ENCODE results near the gene CLPX. TPM values are rescaled to one million over a fixed set of nuclear protein-coding genes. Genes with fewer than 3 reads are reported as not detected.

The CLPX gene
- total and polyA plus RNA-seq, 2 donors (not counting 1 experiment from before 2014, with no cell fraction given) = 16.6 to 54.5 TPM

DNA sequence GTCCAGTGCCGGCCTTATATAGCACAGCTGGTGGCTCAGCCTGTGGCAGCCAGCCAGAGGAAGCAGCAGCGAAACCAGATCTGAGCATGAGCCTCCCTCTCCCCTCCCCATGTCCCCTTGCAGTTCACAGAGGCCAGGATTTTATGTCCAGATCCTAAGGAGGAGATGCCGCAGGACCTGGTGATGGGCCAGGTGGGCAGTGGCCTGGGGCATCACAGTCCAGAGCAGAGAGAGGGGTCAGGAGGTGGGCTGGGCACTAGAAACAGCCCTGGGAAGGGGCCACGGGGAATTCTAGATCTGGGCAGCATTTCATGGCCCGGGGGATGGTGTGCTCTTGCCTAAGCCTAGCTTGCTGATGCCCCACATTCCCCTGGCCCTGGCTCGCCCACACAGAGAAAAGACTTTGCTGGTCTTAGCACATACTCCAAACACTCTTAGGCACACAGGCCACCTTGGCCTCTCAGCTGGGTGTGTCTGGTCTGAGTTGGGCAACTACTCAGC, 26.4 kb upstream of the CLPX start:
- Histone ChIP-seq H3K27me3 (replicated peaks in 1 of 4; ENCODE audit: control extremely low read depth in 1 of 4, control insufficient read depth in 3 of 4, insufficient read depth in 4 of 4, low read length in 3 of 4) (no peaks in the 10 kb centered on the region), H3K9ac (ENCODE audit: low read length) (no peak overlapping the region), H3K4me1 (ENCODE audit: control insufficient read depth in 2 of 2, insufficient read depth in 2 of 2, low read length in 2 of 2) (no peaks in the 10 kb centered on the region), H3K27ac (ENCODE audit: low read length in 2 of 2) (no peak overlapping the region), H3K79me2 (ENCODE audit: control insufficient read depth, insufficient read depth, low read length) (no peaks in the 10 kb centered on the region), H3K36me3 (replicated peaks in 1 of 2; ENCODE audit: control extremely low read depth in 1 of 2, control insufficient read depth in 1 of 2, extremely low read depth in 1 of 2, insufficient read depth in 2 of 2, low read length in 1 of 2) (no peaks in the 10 kb centered on the region), H3K9me3 (ENCODE audit: control extremely low read depth in 1 of 3, control insufficient read depth in 2 of 3, insufficient read depth in 1 of 3, low read length in 2 of 3) (no peaks in the 10 kb centered on the region), H3K4me2 (replicated peaks; ENCODE audit: low read depth, low read length, poor library complexity, severe bottlenecking) (no peak overlapping the region), H2AFZ (ENCODE audit: insufficient read depth, low read depth, low read length, poor library complexity, severe bottlenecking) (no peak overlapping the region), H3K4me3 (ENCODE audit: control extremely low read depth in 1 of 5, extremely low read depth in 1 of 5, insufficient read depth in 1 of 5, low read depth in 2 of 5, low read length in 4 of 5) (no peak overlapping the region), H4K20me1 (ENCODE audit: control insufficient read depth, insufficient read depth, low read length, poor library complexity, severe bottlenecking) (no peaks in the 10 kb centered on the region)
- Mint-ChIP-seq H3K4me3 (no peak overlapping the region), H3K27ac (no peak overlapping the region), H3K4me1 (no peaks in the 10 kb centered on the region), H3K9me3 (ENCODE audit: insufficient read depth) (no peaks in the 10 kb centered on the region), H3K27me3 (peaks cover under 1% of the 10 kb centered on the region)
- intact Hi-C loops (cut with micrococcal nuclease) = no loop called here
- WGBS (ENCODE audit: insufficient coverage) = 72% methylated on average over 6 of the region's 6 CpGs
- CTCF ChIA-PET = interaction anchor here (1.3 kb wide), 1 partner anchor 86 kb away, joined by 7 read pairs; no protein-coding TSS in a partner anchor
- TF ChIP-seq EZH2 (IDR thresholded peaks at IDR 0.05; ENCODE audit: borderline replicate concordance, insufficient read depth, low read depth, low read length, poor library complexity, severe bottlenecking) = no peak
- TF ChIP-seq, protein P1, sequence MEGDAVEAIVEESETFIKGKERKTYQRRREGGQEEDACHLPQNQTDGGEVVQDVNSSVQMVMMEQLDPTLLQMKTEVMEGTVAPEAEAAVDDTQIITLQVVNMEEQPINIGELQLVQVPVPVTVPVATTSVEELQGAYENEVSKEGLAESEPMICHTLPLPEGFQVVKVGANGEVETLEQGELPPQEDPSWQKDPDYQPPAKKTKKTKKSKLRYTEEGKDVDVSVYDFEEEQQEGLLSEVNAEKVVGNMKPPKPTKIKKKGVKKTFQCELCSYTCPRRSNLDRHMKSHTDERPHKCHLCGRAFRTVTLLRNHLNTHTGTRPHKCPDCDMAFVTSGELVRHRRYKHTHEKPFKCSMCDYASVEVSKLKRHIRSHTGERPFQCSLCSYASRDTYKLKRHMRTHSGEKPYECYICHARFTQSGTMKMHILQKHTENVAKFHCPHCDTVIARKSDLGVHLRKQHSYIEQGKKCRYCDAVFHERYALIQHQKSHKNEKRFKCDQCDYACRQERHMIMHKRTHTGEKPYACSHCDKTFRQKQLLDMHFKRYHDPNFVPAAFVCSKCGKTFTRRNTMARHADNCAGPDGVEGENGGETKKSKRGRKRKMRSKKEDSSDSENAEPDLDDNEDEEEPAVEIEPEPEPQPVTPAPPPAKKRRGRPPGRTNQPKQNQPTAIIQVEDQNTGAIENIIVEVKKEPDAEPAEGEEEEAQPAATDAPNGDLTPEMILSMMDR (IDR thresholded peaks at IDR 0.05) = no peak
- ATAC-seq (ENCODE audit: low read depth) (no peak), DNase-seq (no peak)
- POLR2A ChIA-PET = no interaction called here

- Mint-ChIP-seq H3K4me3 (no peak within 1 kb of the TSS), H3K27me3 (peaks cover 6% of the 10 kb centered on the region), H3K27ac (no peak within 1 kb of the TSS), H3K4me1 (no peaks in the 10 kb centered on the region), H3K9me3 (ENCODE audit: insufficient read depth) (no peaks in the 10 kb centered on the region)
- DNase-seq (no peak), ATAC-seq (ENCODE audit: low read depth) (no peak)
- no peaks in the 10 kb centered on the region for H3K4me1 ChIP-seq (ENCODE audit: control insufficient read depth in 2 of 2, insufficient read depth in 2 of 2, low read length in 2 of 2)
- H3K4me2 ChIP-seq (replicated peaks; ENCODE audit: low read depth, low read length, poor library complexity, severe bottlenecking) = no peak within 1 kb of the TSS
- intact Hi-C loops (cut with micrococcal nuclease) = no loop called here
- ChIA-PET POLR2A (no interaction called here), CTCF (interaction anchor here (1.3 kb wide), 1 partner anchor 86 kb away, joined by 7 read pairs; no protein-coding TSS in a partner anchor)
- no peak within 1 kb of the TSS for H2AFZ ChIP-seq (ENCODE audit: insufficient read depth, low read depth, low read length, poor library complexity, severe bottlenecking)
- no peaks in the 10 kb centered on the region for H3K79me2 ChIP-seq (ENCODE audit: control insufficient read depth, insufficient read depth, low read length)
- 86% methylated on average over 7 of the region's 8 CpGs for WGBS (ENCODE audit: insufficient coverage)
- no peaks in the 10 kb centered on the region for H3K27me3 ChIP-seq (replicated peaks in 1 of 4; ENCODE audit: control extremely low read depth in 1 of 4, control insufficient read depth in 3 of 4, insufficient read depth in 4 of 4, low read length in 3 of 4)
- no peak within 1 kb of the TSS for H3K9ac ChIP-seq (ENCODE audit: low read length)
- H3K27ac ChIP-seq (ENCODE audit: low read length in 2 of 2) = no peak within 1 kb of the TSS
- no peaks in the 10 kb centered on the region for H3K9me3 ChIP-seq (ENCODE audit: control extremely low read depth in 1 of 3, control insufficient read depth in 2 of 3, insufficient read depth in 1 of 3, low read length in 2 of 3)
- TF ChIP-seq EZH2 (IDR thresholded peaks at IDR 0.05; ENCODE audit: borderline replicate concordance, insufficient read depth, low read depth, low read length, poor library complexity, severe bottlenecking) = no peak
- TF ChIP-seq, protein P1 (IDR thresholded peaks at IDR 0.05) = no peak
- no peaks in the 10 kb centered on the region for H3K36me3 ChIP-seq (replicated peaks in 1 of 2; ENCODE audit: control extremely low read depth in 1 of 2, control insufficient read depth in 1 of 2, extremely low read depth in 1 of 2, insufficient read depth in 2 of 2, low read length in 1 of 2)
- no peaks in the 10 kb centered on the region for H4K20me1 ChIP-seq (ENCODE audit: control insufficient read depth, insufficient read depth, low read length, poor library complexity, severe bottlenecking)
- no peak within 1 kb of the TSS for H3K4me3 ChIP-seq (ENCODE audit: control extremely low read depth in 1 of 5, extremely low read depth in 1 of 5, insufficient read depth in 1 of 5, low read depth in 2 of 5, low read length in 4 of 5)
Measured at GRCh38 chr15:65210770-65211481, 25.8 kb upstream of the CLPX start, which contains the start of gene CILP. CILP (minus strand) TSS chr15:65211473; CDS start chr15:65209755, 1,718 bp downstream.
